Peyer's patch (tissue), 4 donors: Measurements from ENCODE around the gene ZNF547.

Experiments used
- CTCF ChIP-seq, 6 experiments: fragments of 450-650 bp in 4 of 6; fragments of 200-600 bp in 2 of 6; sonication (generic) in 1 of 6; IDR thresholded peaks; one replicate each; pipeline ENCODE4 v1.5.1; 2017 to 2019; ENCODE audit warnings: antibody characterized with exemption in 6 of 6, mild to moderate bottlenecking in 3 of 6, moderate library complexity in 1 of 6
- POLR2A ChIP-seq, 2 donors: fragments of 450-650 bp; IDR thresholded peaks; one replicate each; pipeline ENCODE4 v1.5.1; 2017; ENCODE audit warnings: antibody characterized with exemption in 2 of 2, mild to moderate bottlenecking in 2 of 2, moderate library complexity in 2 of 2

GRCh38 chr19:57362419-57362818, 932 bp upstream of the ZNF547 start:
- TF ChIP-seq CTCF (IDR thresholded peaks at IDR 0.05) (no peak), POLR2A (IDR thresholded peaks at IDR 0.05) (no peak)
